Prostate gland (tissue), 2 donors: ENCODE measurements around the gene AMBP. TPM values are rescaled to one million over a fixed set of nuclear protein-coding genes. Genes with fewer than 3 reads are reported as not detected.

Experiments
- DNase-seq: peaks from one replicate; pipeline ENCODE4 v3.0.0-alpha.2; 2019; ENCODE audit warnings: low spot score
- H3K27ac ChIP-seq, 2 donors: fragments of 200-600 bp; sonication (generic); 2 replicates each; pipeline ENCODE4 v1.5.1; 2017 to 2019
- H3K27me3 ChIP-seq: fragments of 200-600 bp; sonication (generic); replicated peaks from 2 replicates; pipeline ENCODE4 v1.5.1; 2019; ENCODE audit not compliant: insufficient read depth
- H3K36me3 ChIP-seq, 2 donors: fragments of 200-600 bp; sonication (generic); 1 replicate in 1 of 2; 2 replicates in 1 of 2; pipeline versions ENCODE4 v1.5.1 to v1.8.1; 2017 to 2019
- H3K4me1 ChIP-seq: fragments of 200-600 bp; sonication (generic); replicated peaks from 2 replicates; pipeline ENCODE4 v1.5.1; 2019
- H3K4me3 ChIP-seq, 2 donors: fragments of 200-600 bp; sonication (generic); 2 replicates each; pipeline ENCODE4 v1.5.1; 2017 to 2019
- H3K9me3 ChIP-seq: fragments of 200-600 bp; sonication (generic); 2 replicates; pipeline ENCODE4 v1.5.1; 2017
- POLR2A ChIP-seq: fragments of 450-650 bp; IDR thresholded peaks from one replicate; pipeline ENCODE4 v1.6.1; 2016; ENCODE audit warnings: antibody characterized with exemption, mild to moderate bottlenecking
- POLR2AphosphoS5 ChIP-seq: sonication (generic); formaldehyde crosslinking; IDR thresholded peaks from one replicate; pipeline ENCODE4 v1.6.1; 2017; ENCODE audit warnings: antibody characterized with exemption
- WGBS: methylation state at CpG from one replicate; pipeline ENCODE4 v1.1.5; 2018; 5-methylcytosine and 5-hydroxymethylcytosine counted together
- intact Hi-C: fragments of 100-400 bp; cut with DNase I; formaldehyde crosslinking; loops from one replicate; pipeline ENCODE4 v1.14.2; 2022
- total RNA-seq, 2 donors: library from RNA; depleted of rRNA; stranded (reverse); fragments of >200 nt; gene quantifications; one replicate each; pipeline ENCODE4 v1.1.0, GENCODE V29; 2016
- TF ChIP-seq, protein P1 (sequence below), 4 experiments: fragments of 200-600 bp in 2 of 4; fragments of 450-650 bp in 2 of 4; sonication (generic) in 2 of 4; IDR thresholded peaks; 1 replicate in 3 of 4; 2 replicates in 1 of 4; pipeline ENCODE4 v1.5.1; 2016 to 2019; ENCODE audit warnings: antibody characterized with exemption in 4 of 4, mild to moderate bottlenecking in 2 of 4, moderate library complexity in 2 of 4

AMBP gene
- total RNA-seq, 2 donors from 2014 or later, result 0.23 to 1.5 TPM

DNA sequence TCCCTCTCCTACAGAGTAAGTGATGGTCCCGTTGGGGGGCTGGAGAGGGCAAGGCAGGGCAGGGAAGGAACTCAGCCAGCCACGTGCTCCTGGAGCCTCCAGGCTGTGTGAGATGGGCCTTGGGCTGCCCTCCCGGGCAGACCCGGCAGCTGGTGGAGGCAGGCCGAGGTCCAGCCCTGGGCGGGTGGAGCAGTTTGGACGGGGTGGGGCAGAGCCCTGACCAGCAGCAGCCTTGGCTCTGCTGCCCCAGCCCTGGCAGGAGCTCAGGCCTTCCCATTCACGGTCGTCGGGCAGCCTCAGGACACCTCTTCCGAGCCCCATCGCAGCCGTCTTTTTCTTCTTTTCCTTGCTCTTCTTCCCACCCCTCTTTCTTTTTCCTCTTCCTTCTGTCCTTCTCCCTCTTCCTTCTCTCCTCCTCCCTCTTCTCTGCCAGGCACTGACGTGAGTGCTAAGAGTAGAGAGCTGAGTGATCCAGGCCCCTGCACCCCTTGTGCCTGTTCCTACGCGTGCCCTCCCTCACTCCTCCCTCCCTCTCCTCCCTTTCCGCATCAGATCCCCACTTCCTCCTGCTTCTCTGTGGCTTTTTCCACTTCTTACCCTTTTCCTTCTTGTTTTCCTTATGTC, 42.8 kb downstream of the AMBP start:
- TF ChIP-seq, protein P1, sequence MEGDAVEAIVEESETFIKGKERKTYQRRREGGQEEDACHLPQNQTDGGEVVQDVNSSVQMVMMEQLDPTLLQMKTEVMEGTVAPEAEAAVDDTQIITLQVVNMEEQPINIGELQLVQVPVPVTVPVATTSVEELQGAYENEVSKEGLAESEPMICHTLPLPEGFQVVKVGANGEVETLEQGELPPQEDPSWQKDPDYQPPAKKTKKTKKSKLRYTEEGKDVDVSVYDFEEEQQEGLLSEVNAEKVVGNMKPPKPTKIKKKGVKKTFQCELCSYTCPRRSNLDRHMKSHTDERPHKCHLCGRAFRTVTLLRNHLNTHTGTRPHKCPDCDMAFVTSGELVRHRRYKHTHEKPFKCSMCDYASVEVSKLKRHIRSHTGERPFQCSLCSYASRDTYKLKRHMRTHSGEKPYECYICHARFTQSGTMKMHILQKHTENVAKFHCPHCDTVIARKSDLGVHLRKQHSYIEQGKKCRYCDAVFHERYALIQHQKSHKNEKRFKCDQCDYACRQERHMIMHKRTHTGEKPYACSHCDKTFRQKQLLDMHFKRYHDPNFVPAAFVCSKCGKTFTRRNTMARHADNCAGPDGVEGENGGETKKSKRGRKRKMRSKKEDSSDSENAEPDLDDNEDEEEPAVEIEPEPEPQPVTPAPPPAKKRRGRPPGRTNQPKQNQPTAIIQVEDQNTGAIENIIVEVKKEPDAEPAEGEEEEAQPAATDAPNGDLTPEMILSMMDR (IDR thresholded peaks at IDR 0.05), result no peak
- no peak for TF ChIP-seq POLR2AphosphoS5
- no peak for TF ChIP-seq POLR2A
- DNase-seq, result no peak
- Histone ChIP-seq H3K4me3 (no peak overlapping the region), H3K27me3 (no peaks in the 10 kb centered on the region), H3K36me3 (no peaks in the 10 kb centered on the region), H3K27ac (no peak overlapping the region), H3K9me3 (no peaks in the 10 kb centered on the region), H3K4me1 (no peaks in the 10 kb centered on the region)
- 83% methylated on average over 14 of the region's 17 CpGs for WGBS
- intact Hi-C loops, result loop anchor here (10.0 kb wide), 1 partner anchor 351 kb away; no protein-coding TSS in a partner anchor

DNA sequence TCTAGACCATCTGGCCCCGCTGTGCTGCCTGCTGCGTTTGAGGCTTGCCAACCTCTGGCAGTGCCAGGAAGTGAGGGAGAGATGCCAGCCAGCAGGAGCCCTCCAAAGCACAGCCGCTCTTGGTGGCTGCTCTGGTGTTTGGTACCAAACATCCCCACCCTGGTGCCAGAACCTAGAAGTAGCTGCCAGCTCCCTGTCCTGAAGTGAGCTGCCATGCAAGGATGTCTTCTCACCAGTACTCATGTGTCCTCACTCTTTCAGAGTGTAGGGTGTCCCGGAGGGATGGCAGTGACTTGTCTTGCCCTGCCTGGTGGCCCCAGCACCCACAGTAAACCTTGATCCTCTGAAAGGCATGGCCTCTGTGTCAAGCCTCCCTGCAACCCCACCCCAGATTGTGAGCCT, 43.4 kb downstream of the AMBP start:
- 57% methylated on average over 4 of the region's 4 CpGs for WGBS
- no peaks in the 10 kb centered on the region for H3K9me3 ChIP-seq
- intact Hi-C loops, result loop anchor here (10.0 kb wide), 1 partner anchor 350 kb away; no protein-coding TSS in a partner anchor
- DNase-seq, result no peak
- H3K4me1 ChIP-seq, result no peaks in the 10 kb centered on the region
- no peaks in the 10 kb centered on the region for H3K27me3 ChIP-seq
- TF ChIP-seq POLR2AphosphoS5 (no peak), POLR2A (no peak)
- TF ChIP-seq, protein P1 (IDR thresholded peaks at IDR 0.05), result no peak
- no peak overlapping the region for H3K27ac ChIP-seq
- H3K4me3 ChIP-seq, result no peak overlapping the region
- no peaks in the 10 kb centered on the region for H3K36me3 ChIP-seq

DNA sequence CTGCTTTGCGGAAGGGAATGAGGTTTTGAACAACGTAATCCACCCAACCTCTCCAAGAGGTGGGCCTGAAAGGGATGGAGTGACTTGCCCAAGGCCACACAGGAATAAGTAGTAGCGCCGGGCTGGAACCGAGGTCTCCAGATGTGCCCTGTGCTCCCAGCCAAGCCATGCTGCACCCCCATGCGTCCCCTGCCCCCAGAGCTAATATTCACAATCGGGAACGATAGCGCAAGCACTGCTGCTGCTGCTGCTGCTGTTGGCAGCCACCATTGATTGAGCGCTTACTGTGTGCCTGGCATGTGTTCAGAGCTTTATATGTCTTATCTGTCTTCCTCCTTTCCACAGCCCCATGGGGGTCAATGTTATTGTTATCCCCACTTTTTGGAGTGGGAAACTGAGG, 43.9 kb downstream of the AMBP start:
- no peaks in the 10 kb centered on the region for H3K27me3 ChIP-seq
- TF ChIP-seq POLR2A (no peak), POLR2AphosphoS5 (no peak)
- no peaks in the 10 kb centered on the region for H3K9me3 ChIP-seq
- no peak overlapping the region for H3K27ac ChIP-seq
- no peaks in the 10 kb centered on the region for H3K36me3 ChIP-seq
- no peak for DNase-seq
- 96% methylated on average over 10 of the region's 10 CpGs for WGBS
- no peak overlapping the region for H3K4me3 ChIP-seq
- intact Hi-C loops, result loop anchor here (10.0 kb wide), 1 partner anchor 349 kb away; no protein-coding TSS in a partner anchor
- H3K4me1 ChIP-seq, result no peaks in the 10 kb centered on the region

DNA sequence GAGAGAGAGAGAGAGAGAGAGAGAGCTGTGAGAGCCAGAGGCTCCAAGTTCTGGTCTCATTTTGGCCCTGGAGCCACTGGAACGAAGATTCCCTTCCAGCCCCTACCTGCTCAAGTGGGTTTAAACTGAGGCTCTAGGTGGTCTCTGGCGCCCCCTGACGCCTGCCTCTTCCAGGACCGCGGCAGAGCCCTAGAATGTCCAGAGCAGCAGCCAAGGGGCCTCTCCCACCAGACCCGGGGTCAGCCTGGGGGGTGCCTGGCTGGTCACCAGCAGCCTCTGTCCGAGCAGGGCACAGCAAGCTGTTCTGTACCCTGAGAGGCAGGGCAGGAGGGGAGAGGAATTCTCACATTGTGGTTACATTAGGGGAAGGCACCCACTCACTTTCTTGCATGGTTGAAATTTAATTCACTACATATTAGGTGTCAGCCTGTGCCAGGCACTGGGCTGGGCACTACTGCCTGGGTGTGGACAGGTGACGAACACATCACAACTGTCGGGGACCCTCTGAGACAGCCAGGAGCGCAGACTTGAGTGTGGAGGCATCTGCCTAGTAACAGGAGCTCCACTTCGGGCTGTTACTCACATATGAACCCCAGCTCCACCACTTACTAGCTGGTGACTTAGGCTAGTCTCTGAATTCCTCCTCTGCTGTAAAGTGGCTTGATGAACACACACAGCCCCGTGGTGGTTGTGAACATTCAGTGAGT, 44.5 kb downstream of the AMBP start:
- DNase-seq, result peak; percentile 4
- Histone ChIP-seq H3K4me1 (no peaks in the 10 kb centered on the region), H3K36me3 (no peaks in the 10 kb centered on the region), H3K9me3 (no peaks in the 10 kb centered on the region), H3K27ac (no peak overlapping the region), H3K27me3 (no peaks in the 10 kb centered on the region), H3K4me3 (no peak overlapping the region)
- intact Hi-C loops, result loop anchor here (2.0 to 10.0 kb wide), 2 partner anchors 227 to 349 kb away; no protein-coding TSS in a partner anchor
- WGBS, result 72% methylated on average over 12 of the region's 12 CpGs
- TF ChIP-seq POLR2AphosphoS5, result no peak
- TF ChIP-seq, protein P1 (IDR thresholded peaks at IDR 0.05), result peak in 3 of 4 experiments; percentile 32 to 41 (median 39)
- no peak for TF ChIP-seq POLR2A

DNA sequence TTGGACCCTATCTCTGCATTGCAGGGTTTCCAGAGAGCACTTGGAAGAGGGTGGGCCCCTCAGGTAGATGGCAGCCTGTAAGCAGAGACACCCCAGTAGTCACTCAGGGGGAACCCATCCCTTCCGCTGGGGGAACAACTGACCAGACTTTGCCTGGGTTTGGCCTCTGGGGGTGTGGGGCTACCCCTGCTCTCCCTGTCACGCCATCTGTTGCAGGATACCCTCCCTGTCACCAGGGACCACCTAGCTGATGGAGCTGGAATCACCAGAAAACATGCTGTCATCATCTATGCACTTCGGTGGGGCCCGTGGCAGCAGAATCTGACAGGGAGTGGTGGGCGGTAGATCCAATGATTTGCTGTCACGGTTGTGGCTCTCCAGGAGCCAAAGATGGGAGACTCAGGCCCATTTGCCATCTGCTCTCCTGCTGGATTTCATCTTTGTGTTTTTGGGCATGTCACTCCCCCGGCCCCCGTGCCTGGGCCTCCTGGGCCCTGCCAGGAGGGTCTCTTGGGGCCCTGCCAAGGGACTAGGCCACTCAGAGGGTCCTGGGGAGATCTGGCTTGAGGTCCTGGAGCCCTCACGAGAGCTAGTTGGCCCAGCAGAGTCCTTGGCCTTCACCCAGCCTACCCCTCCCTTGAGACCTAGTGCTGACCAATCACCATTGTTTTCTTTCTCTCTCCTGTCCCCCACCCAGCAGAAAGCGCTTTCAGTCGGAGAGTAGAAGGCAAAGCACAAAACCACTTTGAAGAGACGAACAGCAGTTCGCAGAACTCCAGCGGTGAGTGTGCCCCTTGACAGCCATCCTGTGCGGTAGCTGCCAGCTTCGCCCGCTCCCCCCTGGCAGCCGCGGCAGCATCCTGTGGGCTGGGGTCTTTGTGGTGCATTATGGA, 45.9 kb downstream of the AMBP start:
- WGBS, result 89% methylated on average over 19 of the region's 19 CpGs
- H3K27me3 ChIP-seq, result no peaks in the 10 kb centered on the region
- intact Hi-C loops, result loop anchor here (2.0 to 10.0 kb wide), 2 partner anchors 225 to 347 kb away; no protein-coding TSS in a partner anchor
- TF ChIP-seq, protein P1 (IDR thresholded peaks at IDR 0.05), result no peak
- no peak for TF ChIP-seq POLR2AphosphoS5
- TF ChIP-seq POLR2A, result no peak
- no peak overlapping the region for H3K27ac ChIP-seq
- H3K4me3 ChIP-seq, result no peak overlapping the region
- peak; percentile 3 for DNase-seq
- no peaks in the 10 kb centered on the region for H3K9me3 ChIP-seq
- H3K36me3 ChIP-seq, result no peaks in the 10 kb centered on the region
- no peaks in the 10 kb centered on the region for H3K4me1 ChIP-seq
